K562 (cell line): ENCODE measurements around the gene INTS1. TPM values are rescaled to one million over a fixed set of nuclear protein-coding genes. Genes with fewer than 3 reads are reported as not detected.

Source experiments
- ASH1L ChIP-seq: fragments of 450-650 bp; IDR thresholded peaks from 2 replicates; pipeline ENCODE4 v1.6.1; 2018; ENCODE audit warnings: borderline replicate concordance, mild to moderate bottlenecking, low read depth; ENCODE audit not compliant: partially characterized antibody
- BCL6 ChIP-seq: fragments of 250-450 bp; sonication (Bioruptor Pico); IDR thresholded peaks from 2 replicates; pipeline ENCODE4 v1.4.0; 2020
- CREM ChIP-seq: IDR thresholded peaks from 2 replicates; pipeline ENCODE4 v1.6.1; 2014; ENCODE audit warnings: antibody characterized with exemption, low read depth
- HNRNPK ChIP-seq: fragments of 200-400 bp; formaldehyde crosslinking; IDR thresholded peaks from one replicate; pipeline ENCODE4 v1.6.1; 2018; ENCODE audit warnings: mild to moderate bottlenecking, low read depth, low read length; ENCODE audit not compliant: poor library complexity, severe bottlenecking
- JUNB ChIP-seq: fragments of 450-650 bp; formaldehyde crosslinking; conservative IDR thresholded peaks from 2 replicates; pipeline ENCODE4 v1.4.0; 2020; ENCODE audit warnings: mild to moderate bottlenecking
- L3MBTL2 ChIP-seq: fragments of 450-650 bp; IDR thresholded peaks from 2 replicates; pipeline ENCODE4 v1.6.1; 2016; ENCODE audit warnings: mild to moderate bottlenecking, moderate library complexity
- MAFG ChIP-seq: fragments of 450-650 bp; conservative IDR thresholded peaks from 2 replicates; pipeline ENCODE4 v1.6.1; 2016; ENCODE audit warnings: missing genetic modification characterization, missing compliant biosample characterization
- NFXL1 ChIP-seq: fragments of 450-650 bp; formaldehyde crosslinking; IDR thresholded peaks from 2 replicates; pipeline ENCODE4 v1.4.0; 2021; ENCODE audit warnings: mild to moderate bottlenecking
- SAP30 ChIP-seq: fragments of 200-600 bp; sonication (generic); IDR thresholded peaks from 2 replicates; pipeline ENCODE4 v1.6.1; 2012; ENCODE audit warnings: borderline replicate concordance, low read depth, mild to moderate bottlenecking, moderate library complexity, low read length, control low read depth, inconsistent platforms; ENCODE audit not compliant: insufficient read depth, poor library complexity, severe bottlenecking
- SMARCC2 ChIP-seq: fragments of 450-650 bp; IDR thresholded peaks from 2 replicates; pipeline ENCODE4 v1.6.1; 2017; ENCODE audit warnings: antibody characterized with exemption, moderate library complexity, mild to moderate bottlenecking, low read depth
- ZNF398 ChIP-seq: fragments of 250-450 bp; sonication (Bioruptor Pico); IDR thresholded peaks from 2 replicates; pipeline ENCODE4 v1.8.0; 2021; ENCODE audit warnings: moderate library complexity, mild to moderate bottlenecking, inconsistent platforms
- ZNF41 ChIP-seq: fragments of 250-450 bp; sonication (Bioruptor Pico); conservative IDR thresholded peaks from 2 replicates; pipeline ENCODE4 v1.4.0; 2020; ENCODE audit warnings: mild to moderate bottlenecking
- ZNF695 ChIP-seq: fragments of 450-650 bp; formaldehyde crosslinking; IDR thresholded peaks from 2 replicates; pipeline ENCODE4 v1.4.0; 2020; ENCODE audit warnings: mild to moderate bottlenecking, moderate library complexity
- polyA plus RNA-seq, 8 experiments: library from polyadenylated mRNA; depleted of rRNA in 4 of 8; stranded (reverse) in 5 of 8; unstranded in 3 of 8; fragments of >200 nt; fragmentation: Nextera tagmentation in 2 of 8; fragmentation: Illumina TruSeq in 1 of 8; extraction: Ambion mirVana in 2 of 8; extraction: Trizol in 1 of 8; gene quantifications; 2 replicates each; pipeline versions ENCODE4 v1.2.1 to v1.2.3, GENCODE V29; 2011 to 2014; ENCODE audit warnings: inconsistent platforms in 1 of 8, missing spikeins in 1 of 8
- total RNA-seq, 7 experiments: library from RNA; depleted of rRNA in 6 of 7; stranded (reverse); fragments of >200 nt in 6 of 7; fragmentation: Illumina TruSeq in 2 of 7; extraction: Trizol in 2 of 7; gene quantifications; 2 replicates each; pipeline versions ENCODE4 v1.2.1 to v1.2.3, GENCODE V29; 2011 to 2021; ENCODE audit warnings: low replicate concordance in 1 of 7
- TF ChIP-seq, protein P1 (sequence below): sonication (generic); formaldehyde crosslinking; IDR thresholded peaks from 2 replicates; pipeline ENCODE4 v1.8.0; 2023; ENCODE audit warnings: mild to moderate bottlenecking, missing genetic modification reagents
- TF ChIP-seq, protein P2 (sequence below): sonication (generic); formaldehyde crosslinking; IDR thresholded peaks from 2 replicates; pipeline ENCODE4 v1.8.0; 2022; ENCODE audit warnings: mild to moderate bottlenecking, missing genetic modification reagents
- TF ChIP-seq, protein P3 (sequence below): fragments of 250-450 bp; sonication (Bioruptor Pico); IDR thresholded peaks from 2 replicates; pipeline ENCODE4 v1.5.0; 2021; ENCODE audit warnings: mild to moderate bottlenecking, moderate library complexity

INTS1 gene
- total and polyA plus RNA-seq, 9 of the 15 experiments (the other 6 are each of a cell fraction or from before 2014, with no cell fraction given): 0.34 to 119 (median 18.5) TPM

- TF ChIP-seq, protein P1, sequence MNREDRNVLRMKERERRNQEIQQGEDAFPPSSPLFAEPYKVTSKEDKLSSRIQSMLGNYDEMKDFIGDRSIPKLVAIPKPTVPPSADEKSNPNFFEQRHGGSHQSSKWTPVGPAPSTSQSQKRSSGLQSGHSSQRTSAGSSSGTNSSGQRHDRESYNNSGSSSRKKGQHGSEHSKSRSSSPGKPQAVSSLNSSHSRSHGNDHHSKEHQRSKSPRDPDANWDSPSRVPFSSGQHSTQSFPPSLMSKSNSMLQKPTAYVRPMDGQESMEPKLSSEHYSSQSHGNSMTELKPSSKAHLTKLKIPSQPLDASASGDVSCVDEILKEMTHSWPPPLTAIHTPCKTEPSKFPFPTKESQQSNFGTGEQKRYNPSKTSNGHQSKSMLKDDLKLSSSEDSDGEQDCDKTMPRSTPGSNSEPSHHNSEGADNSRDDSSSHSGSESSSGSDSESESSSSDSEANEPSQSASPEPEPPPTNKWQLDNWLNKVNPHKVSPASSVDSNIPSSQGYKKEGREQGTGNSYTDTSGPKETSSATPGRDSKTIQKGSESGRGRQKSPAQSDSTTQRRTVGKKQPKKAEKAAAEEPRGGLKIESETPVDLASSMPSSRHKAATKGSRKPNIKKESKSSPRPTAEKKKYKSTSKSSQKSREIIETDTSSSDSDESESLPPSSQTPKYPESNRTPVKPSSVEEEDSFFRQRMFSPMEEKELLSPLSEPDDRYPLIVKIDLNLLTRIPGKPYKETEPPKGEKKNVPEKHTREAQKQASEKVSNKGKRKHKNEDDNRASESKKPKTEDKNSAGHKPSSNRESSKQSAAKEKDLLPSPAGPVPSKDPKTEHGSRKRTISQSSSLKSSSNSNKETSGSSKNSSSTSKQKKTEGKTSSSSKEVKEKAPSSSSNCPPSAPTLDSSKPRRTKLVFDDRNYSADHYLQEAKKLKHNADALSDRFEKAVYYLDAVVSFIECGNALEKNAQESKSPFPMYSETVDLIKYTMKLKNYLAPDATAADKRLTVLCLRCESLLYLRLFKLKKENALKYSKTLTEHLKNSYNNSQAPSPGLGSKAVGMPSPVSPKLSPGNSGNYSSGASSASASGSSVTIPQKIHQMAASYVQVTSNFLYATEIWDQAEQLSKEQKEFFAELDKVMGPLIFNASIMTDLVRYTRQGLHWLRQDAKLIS (CRISPR knock-in tag): no peak
- peak; percentile 94 for TF ChIP-seq MAFG
- TF ChIP-seq ZNF398: no peak
- no peak for TF ChIP-seq SMARCC2
- TF ChIP-seq L3MBTL2: peak; percentile 73
- TF ChIP-seq NFXL1 (CRISPR knock-in tag): no peak
- TF ChIP-seq, protein P2, sequence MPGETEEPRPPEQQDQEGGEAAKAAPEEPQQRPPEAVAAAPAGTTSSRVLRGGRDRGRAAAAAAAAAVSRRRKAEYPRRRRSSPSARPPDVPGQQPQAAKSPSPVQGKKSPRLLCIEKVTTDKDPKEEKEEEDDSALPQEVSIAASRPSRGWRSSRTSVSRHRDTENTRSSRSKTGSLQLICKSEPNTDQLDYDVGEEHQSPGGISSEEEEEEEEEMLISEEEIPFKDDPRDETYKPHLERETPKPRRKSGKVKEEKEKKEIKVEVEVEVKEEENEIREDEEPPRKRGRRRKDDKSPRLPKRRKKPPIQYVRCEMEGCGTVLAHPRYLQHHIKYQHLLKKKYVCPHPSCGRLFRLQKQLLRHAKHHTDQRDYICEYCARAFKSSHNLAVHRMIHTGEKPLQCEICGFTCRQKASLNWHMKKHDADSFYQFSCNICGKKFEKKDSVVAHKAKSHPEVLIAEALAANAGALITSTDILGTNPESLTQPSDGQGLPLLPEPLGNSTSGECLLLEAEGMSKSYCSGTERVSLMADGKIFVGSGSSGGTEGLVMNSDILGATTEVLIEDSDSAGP: no peak
- no peak for TF ChIP-seq JUNB (CRISPR knock-in tag)
- TF ChIP-seq SAP30: no peak
- TF ChIP-seq, protein P3, sequence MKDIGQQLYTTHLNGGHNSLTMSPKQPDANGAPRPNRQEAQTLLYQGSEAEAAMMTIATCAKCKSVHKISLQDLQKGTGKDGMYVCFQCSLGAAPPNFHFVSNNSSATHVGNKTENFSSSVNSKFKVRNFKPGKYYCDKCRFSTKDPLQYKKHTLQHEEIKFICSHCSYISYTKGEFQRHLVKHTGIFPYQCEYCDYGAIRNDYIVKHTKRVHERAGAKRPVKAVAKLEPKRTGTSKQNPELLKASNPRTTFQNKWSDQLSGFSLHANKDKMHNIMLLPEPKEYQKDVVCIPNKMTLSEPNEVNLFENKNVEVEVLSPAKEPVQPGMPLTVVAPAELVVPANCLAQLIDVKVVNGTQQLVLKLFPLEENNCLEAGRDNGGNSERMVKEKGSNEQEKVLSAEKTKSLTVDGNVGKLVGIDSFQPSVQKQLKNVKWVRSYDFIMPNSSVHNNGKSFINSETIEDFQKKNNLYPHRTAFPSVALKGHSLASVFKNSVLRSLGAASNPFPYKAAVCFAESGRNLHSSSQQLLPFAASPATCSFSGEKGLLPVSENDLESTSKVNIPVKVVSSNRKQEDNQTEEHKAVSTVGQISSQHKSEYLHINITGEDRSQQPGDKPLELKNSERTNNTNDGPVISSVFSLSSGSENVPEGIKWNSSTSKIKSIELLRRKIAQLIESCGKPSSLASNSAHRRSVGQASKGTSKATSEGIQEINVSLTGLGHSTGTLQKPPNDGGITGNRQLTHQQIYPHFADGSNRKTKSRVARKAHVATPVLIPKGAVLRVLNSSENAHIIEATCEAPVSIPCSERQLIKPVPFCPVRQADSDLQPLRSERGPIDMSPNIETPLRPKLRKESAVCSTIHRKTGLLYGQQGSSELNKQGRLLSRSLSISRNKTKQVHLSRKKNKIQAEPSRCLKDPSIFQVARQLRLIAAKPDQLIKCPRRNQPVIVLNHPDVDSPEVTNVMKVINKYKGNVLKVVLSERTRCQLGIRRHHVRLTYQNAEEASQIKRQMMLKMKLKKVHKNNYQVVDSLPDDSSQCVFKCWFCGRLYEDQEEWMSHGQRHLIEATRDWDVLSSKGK (CRISPR knock-in tag): no peak
- no peak for TF ChIP-seq BCL6 (CRISPR knock-in tag)
- no peak for TF ChIP-seq HNRNPK
- peak; percentile 52 for TF ChIP-seq CREM
- TF ChIP-seq ZNF41: no peak
- TF ChIP-seq ZNF695 (CRISPR knock-in tag): no peak
- TF ChIP-seq ASH1L: no peak
Measured at GRCh38 chr7:1512781-1513656, 8.8 kb upstream of the INTS1 start (continued).
